ENCODE results near the gene ZNF354B. TPM values are rescaled to one million over a fixed set of nuclear protein-coding genes. Genes with fewer than 3 reads are reported as not detected.

Gene ZNF354B
- polyA plus RNA-seq, 1 donor from 2014 or later: 35.1 TPM

- no peaks in the 10 kb centered on the region for H3K9me3 ChIP-seq (ENCODE audit: low read length)
- H3K36me3 ChIP-seq (ENCODE audit: insufficient read depth, low read length): no peaks in the 10 kb centered on the region
- no peaks in the 10 kb centered on the region for H3K9me2 ChIP-seq (ENCODE audit: insufficient read depth, low read length)
- H3K4me3 ChIP-seq (ENCODE audit: low read length): no peak overlapping the region
- H3K79me2 ChIP-seq (replicated peaks; ENCODE audit: insufficient read depth, low read length): no peaks in the 10 kb centered on the region
- H3K4me2 ChIP-seq (ENCODE audit: low read length): no peak overlapping the region
- H3F3A ChIP-seq (ENCODE audit: insufficient read depth, low read length, poor library complexity, severe bottlenecking): no peaks in the 10 kb centered on the region
- no peak overlapping the region for H3K27ac ChIP-seq (ENCODE audit: low read length)
- no peak overlapping the region for H3K9ac ChIP-seq (ENCODE audit: low read length)
- H3K27me3 ChIP-seq (ENCODE audit: insufficient read depth, low read depth, low read length): no peaks in the 10 kb centered on the region
- H4K20me1 ChIP-seq (ENCODE audit: insufficient read depth): no peaks in the 10 kb centered on the region
- TF ChIP-seq RAD21 (conservative IDR thresholded peaks at IDR 0.05): no peak
- no peak for TF ChIP-seq SMC3 (conservative IDR thresholded peaks at IDR 0.05; ENCODE audit: poor library complexity)
- TF ChIP-seq CTCF (IDR thresholded peaks at IDR 0.05; ENCODE audit: poor library complexity, severe bottlenecking): no peak
- TF ChIP-seq EP300 (conservative IDR thresholded peaks at IDR 0.05; ENCODE audit: poor library complexity, severe bottlenecking): no peak
- TF ChIP-seq REST (IDR thresholded peaks at IDR 0.05; ENCODE audit: borderline replicate concordance): no peak
- TF ChIP-seq TAF1 (IDR thresholded peaks at IDR 0.05; ENCODE audit: low read depth): no peak
- no peak for TF ChIP-seq MXI1 (conservative IDR thresholded peaks at IDR 0.05; ENCODE audit: poor library complexity, severe bottlenecking)
- no peak overlapping the region for H2AFZ ChIP-seq (ENCODE audit: low read depth, low read length)
These were observed 39.5 kb downstream of the ZNF354B start for GRCh38 chr5:178899289-178899688.

- no peaks in the 10 kb centered on the region for H3K79me2 ChIP-seq (replicated peaks; ENCODE audit: insufficient read depth, low read length)
- H3K9ac ChIP-seq (ENCODE audit: low read length): no peak overlapping the region
- H3K9me3 ChIP-seq (ENCODE audit: low read length): peaks cover 6% of the 10 kb centered on the region
These were observed 43.1 kb downstream of the ZNF354B start for GRCh38 chr5:178902849-178903248.

More at GRCh38 chr5:178902849-178903248, 43.1 kb downstream of the ZNF354B start:
- Histone ChIP-seq H3K27ac (ENCODE audit: low read length) (no peak overlapping the region), H4K20me1 (ENCODE audit: insufficient read depth) (no peaks in the 10 kb centered on the region), H2AFZ (ENCODE audit: low read depth, low read length) (no peak overlapping the region), H3K27me3 (ENCODE audit: insufficient read depth, low read depth, low read length) (no peaks in the 10 kb centered on the region), H3F3A (ENCODE audit: insufficient read depth, low read length, poor library complexity, severe bottlenecking) (no peaks in the 10 kb centered on the region), H3K9me2 (ENCODE audit: insufficient read depth, low read length) (no peaks in the 10 kb centered on the region), H3K4me3 (ENCODE audit: low read length) (no peak overlapping the region), H3K36me3 (ENCODE audit: insufficient read depth, low read length) (peaks cover 3% of the 10 kb centered on the region), H3K4me2 (ENCODE audit: low read length) (no peak overlapping the region)
- TF ChIP-seq EP300 (conservative IDR thresholded peaks at IDR 0.05; ENCODE audit: poor library complexity, severe bottlenecking): no peak
- no peak for TF ChIP-seq REST (IDR thresholded peaks at IDR 0.05; ENCODE audit: borderline replicate concordance)
- no peak for TF ChIP-seq SMC3 (conservative IDR thresholded peaks at IDR 0.05; ENCODE audit: poor library complexity)
- TF ChIP-seq CTCF (IDR thresholded peaks at IDR 0.05; ENCODE audit: poor library complexity, severe bottlenecking): no peak
- no peak for TF ChIP-seq MXI1 (conservative IDR thresholded peaks at IDR 0.05; ENCODE audit: poor library complexity, severe bottlenecking)
- TF ChIP-seq RAD21 (conservative IDR thresholded peaks at IDR 0.05): no peak
- TF ChIP-seq POLR2AphosphoS5 (IDR thresholded peaks at IDR 0.05): no peak
- TF ChIP-seq TAF1 (IDR thresholded peaks at IDR 0.05; ENCODE audit: low read depth): no peak
- TF ChIP-seq EZH2 (IDR thresholded peaks at IDR 0.05; ENCODE audit: borderline replicate concordance, insufficient read depth, low read length, poor library complexity, severe bottlenecking): no peak

All from neural cell (in vitro differentiated cells).